GM19324 (cell line): ENCODE data around the gene LRRC4B.

ENCODE experiments used
- ATAC-seq: cut with Tn5 transposase; IDR thresholded peaks from one replicate; pipeline ENCODE4 v1.9.1; 2021; ENCODE audit warnings: mild to moderate bottlenecking, moderate library complexity; ENCODE audit not compliant: unreplicated experiment, low FRiP score

LRRC4B gene

GRCh38 chr19:50509366-50509765 lies 58.9 kb downstream of the LRRC4B start:
- ATAC-seq = no peak

- ATAC-seq = no peak
These were observed 59.4 kb downstream of the LRRC4B start for GRCh38 chr19:50508843-50509190.

- ATAC-seq = no peak
These were observed 60.9 kb downstream of the LRRC4B start for GRCh38 chr19:50507376-50507775.

- no peak for ATAC-seq
These were observed 61.5 kb downstream of the LRRC4B start for GRCh38 chr19:50506700-50507099.

- ATAC-seq = no peak
These were observed 62.2 kb downstream of the LRRC4B start for GRCh38 chr19:50505856-50506611.

GRCh38 chr19:50501568-50502475 lies 66.4 kb downstream of the LRRC4B start:
- no peak for ATAC-seq

GRCh38 chr19:50501186-50501567 lies 67.1 kb downstream of the LRRC4B start:
- no peak for ATAC-seq

- no peak for ATAC-seq
These were observed 67.5 kb downstream of the LRRC4B start for GRCh38 chr19:50500753-50501151.

GRCh38 chr19:50500060-50500752 lies 68.0 kb downstream of the LRRC4B start:
- ATAC-seq = no peak

- no peak for ATAC-seq
These were observed 69.8 kb downstream of the LRRC4B start for GRCh38 chr19:50498219-50499056.

GRCh38 chr19:50497022-50497405 lies 71.2 kb downstream of the LRRC4B start:
- no peak for ATAC-seq

GRCh38 chr19:50496189-50497021 lies 71.8 kb downstream of the LRRC4B start:
- ATAC-seq = no peak

GRCh38 chr19:50495020-50495531 lies 73.2 kb downstream of the LRRC4B start:
- ATAC-seq = no peak

- no peak for ATAC-seq
These were observed 73.8 kb downstream of the LRRC4B start for GRCh38 chr19:50494186-50495019.

- ATAC-seq = no peak
These were observed 75.1 kb downstream of the LRRC4B start for GRCh38 chr19:50493171-50493570.

GRCh38 chr19:50492303-50493052 lies 75.8 kb downstream of the LRRC4B start:
- no peak for ATAC-seq

- no peak for ATAC-seq
These were observed 77.2 kb downstream of the LRRC4B start for GRCh38 chr19:50490991-50491472.
